ENCODE measurements around the gene COA1.

DNA sequence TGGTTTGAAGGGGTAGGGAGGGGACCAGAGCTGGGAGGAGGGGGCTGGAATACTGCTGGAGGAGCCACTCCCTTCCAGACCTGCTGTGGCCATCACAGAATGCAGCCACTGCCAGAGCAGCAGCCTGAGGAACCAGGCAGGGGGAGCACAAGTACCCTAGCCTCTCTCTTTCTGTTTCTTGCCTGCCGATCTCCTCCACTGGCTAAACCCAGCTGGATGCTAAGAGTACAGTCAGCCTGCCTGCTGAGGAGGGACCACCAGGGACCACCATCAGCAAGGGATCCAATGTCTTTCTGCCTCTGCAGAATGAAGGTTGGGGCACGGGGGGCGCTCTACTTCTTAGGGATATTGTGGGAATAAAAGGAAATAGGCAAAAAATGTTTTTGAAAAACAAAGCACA, 33.9 kb upstream of the COA1 start:
- TF ChIP-seq EZH2phosphoT487 (IDR thresholded peaks at IDR 0.05; ENCODE audit: insufficient read depth, low read depth) (no peak), EZH2 (IDR thresholded peaks at IDR 0.05; ENCODE audit: insufficient read depth, poor library complexity, severe bottlenecking) (no peak)
